Measurements from ENCODE around the gene SIRT6.

DNA sequence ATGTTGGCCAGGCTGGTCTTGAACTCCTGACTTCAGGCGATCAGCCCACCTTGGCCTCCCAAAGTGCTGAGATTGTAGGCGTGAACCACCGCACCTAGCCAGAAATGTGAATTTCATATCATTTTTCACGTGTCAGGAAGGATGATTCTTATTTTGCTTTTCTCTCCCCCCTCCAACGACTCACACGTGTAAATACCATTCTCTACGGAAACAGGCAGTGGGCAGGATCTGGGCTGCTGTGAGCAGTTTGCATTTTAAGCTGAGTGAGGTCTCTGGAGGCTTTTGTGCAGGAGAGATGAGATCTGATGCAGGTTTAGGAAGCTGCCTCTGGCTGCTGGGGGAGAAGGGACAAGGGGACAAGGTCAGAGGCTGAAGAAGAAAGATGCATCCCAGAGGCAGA, 12.0 kb upstream of the SIRT6 start:
- TF ChIP-seq, protein P1, sequence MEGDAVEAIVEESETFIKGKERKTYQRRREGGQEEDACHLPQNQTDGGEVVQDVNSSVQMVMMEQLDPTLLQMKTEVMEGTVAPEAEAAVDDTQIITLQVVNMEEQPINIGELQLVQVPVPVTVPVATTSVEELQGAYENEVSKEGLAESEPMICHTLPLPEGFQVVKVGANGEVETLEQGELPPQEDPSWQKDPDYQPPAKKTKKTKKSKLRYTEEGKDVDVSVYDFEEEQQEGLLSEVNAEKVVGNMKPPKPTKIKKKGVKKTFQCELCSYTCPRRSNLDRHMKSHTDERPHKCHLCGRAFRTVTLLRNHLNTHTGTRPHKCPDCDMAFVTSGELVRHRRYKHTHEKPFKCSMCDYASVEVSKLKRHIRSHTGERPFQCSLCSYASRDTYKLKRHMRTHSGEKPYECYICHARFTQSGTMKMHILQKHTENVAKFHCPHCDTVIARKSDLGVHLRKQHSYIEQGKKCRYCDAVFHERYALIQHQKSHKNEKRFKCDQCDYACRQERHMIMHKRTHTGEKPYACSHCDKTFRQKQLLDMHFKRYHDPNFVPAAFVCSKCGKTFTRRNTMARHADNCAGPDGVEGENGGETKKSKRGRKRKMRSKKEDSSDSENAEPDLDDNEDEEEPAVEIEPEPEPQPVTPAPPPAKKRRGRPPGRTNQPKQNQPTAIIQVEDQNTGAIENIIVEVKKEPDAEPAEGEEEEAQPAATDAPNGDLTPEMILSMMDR (IDR thresholded peaks at IDR 0.05) = no peak
- TF ChIP-seq POLR2A (IDR thresholded peaks at IDR 0.05) (no peak), EP300 (IDR thresholded peaks at IDR 0.05) (no peak)

Measured in upper lobe of left lung (tissue), 4 donors.